Left lung (tissue), 10 donors: Measurements from ENCODE around the gene KIF26B. TPM values are rescaled to one million over a fixed set of nuclear protein-coding genes. Genes with fewer than 3 reads are reported as not detected.

Experiments used
- ATAC-seq: fragments of 200-7000 bp; cut with Tn5 transposase; one replicate; pipeline ENCODE4 v1.9.1; 2020; ENCODE audit warnings: moderate library complexity
- DNase-seq, 4 donors: peaks; one replicate each; pipeline ENCODE4 v3.0.0-alpha.2; 2013 to 2020
- H3K27ac ChIP-seq, 2 donors: fragments of 200-600 bp; sonication (generic) in 1 of 2; one replicate each; pipeline versions ENCODE4 v1.5.0 to v1.8.0; 2020 to 2021
- H3K27me3 ChIP-seq, 2 donors: fragments of 200-600 bp; sonication (generic) in 1 of 2; one replicate each; pipeline versions ENCODE4 v1.5.0 to v1.8.0; 2020 to 2021
- H3K36me3 ChIP-seq, 2 donors: fragments of 200-600 bp; sonication (generic) in 1 of 2; one replicate each; pipeline versions ENCODE4 v1.5.0 to v1.8.0; 2020 to 2021
- H3K4me1 ChIP-seq, 2 donors: fragments of 200-600 bp; one replicate each; pipeline ENCODE4 v1.8.0; 2021
- H3K4me3 ChIP-seq, 2 donors: fragments of 200-600 bp; sonication (generic) in 1 of 2; one replicate each; pipeline versions ENCODE4 v1.5.0 to v1.8.0; 2020 to 2021; ENCODE audit warnings: mild to moderate bottlenecking in 1 of 2
- H3K9me3 ChIP-seq, 2 donors: fragments of 200-600 bp; sonication (generic) in 1 of 2; one replicate each; pipeline versions ENCODE4 v1.5.0 to v1.8.0; 2020 to 2021
- CTCF ChIP-seq, 2 donors: fragments of 200-600 bp; sonication (generic) in 1 of 2; IDR thresholded peaks; one replicate each; pipeline versions ENCODE4 v1.5.0 to v1.8.0; 2021; ENCODE audit warnings: antibody characterized with exemption in 2 of 2
- intact Hi-C, 2 donors: fragments of 100-400 bp; cut with DNase I; formaldehyde crosslinking; loops; one replicate each; pipeline versions ENCODE4 v1.11.2 to v1.14.2; 2022
- polyA plus RNA-seq, 6 donors: library from polyadenylated mRNA; unstranded; fragments of 120-200 nt; gene quantifications; one replicate each; pipeline ENCODE4 v1.2.1, GENCODE V29; 2013; ENCODE audit not compliant: insufficient read length in 6 of 6
- total RNA-seq, 2 donors: library from RNA; stranded (reverse); fragmentation: NEBNext Ultra II Directional; extraction: Animal tissue kit (Norgen Biotek cat#: 25700); gene quantifications; one replicate each; pipeline ENCODE4 v1.2.1, GENCODE V29; 2021
- donor health status: DM: no; HTN: yes; CAD: no.
- donor health status: DM: no; HTN: no; CAD: no.

Gene KIF26B
- total and polyA plus RNA-seq, 8 donors, result 3.9 to 28.3 (median 6.5) TPM

- no peak for TF ChIP-seq CTCF (IDR thresholded peaks at IDR 0.05)
- no peak overlapping the region for H3K27ac ChIP-seq
- no peaks in the 10 kb centered on the region for H3K36me3 ChIP-seq
- ATAC-seq (no peak), DNase-seq (no peak)
- intact Hi-C loops, result no loop called here
- H3K4me3 ChIP-seq, result no peak overlapping the region
- H3K9me3 ChIP-seq, result no peaks in the 10 kb centered on the region
- H3K27me3 ChIP-seq, result no peaks in the 10 kb centered on the region
- peaks cover 0 to 6% of the 10 kb centered on the region in 2 donors for H3K4me1 ChIP-seq
Observed at GRCh38 chr1:245608271-245608670, 453.5 kb downstream of the KIF26B start.

- Histone ChIP-seq H3K4me1 (peaks cover 0 to 6% of the 10 kb centered on the region in 2 donors), H3K36me3 (no peaks in the 10 kb centered on the region), H3K27me3 (no peaks in the 10 kb centered on the region), H3K4me3 (no peak overlapping the region), H3K9me3 (no peaks in the 10 kb centered on the region), H3K27ac (no peak overlapping the region)
- intact Hi-C loops, result no loop called here
- TF ChIP-seq CTCF (IDR thresholded peaks at IDR 0.05), result no peak
- DNase-seq (no peak), ATAC-seq (no peak)
Observed at GRCh38 chr1:245609354-245610150, 454.8 kb downstream of the KIF26B start.

- Histone ChIP-seq H3K4me3 (no peak overlapping the region), H3K27ac (no peak overlapping the region), H3K36me3 (no peaks in the 10 kb centered on the region), H3K4me1 (no peaks in the 10 kb centered on the region), H3K9me3 (no peaks in the 10 kb centered on the region), H3K27me3 (no peaks in the 10 kb centered on the region)
- intact Hi-C loops, result no loop called here
- DNase-seq (no peak), ATAC-seq (no peak)
- no peak for TF ChIP-seq CTCF (IDR thresholded peaks at IDR 0.05)
Observed at GRCh38 chr1:245611251-245611650, 456.5 kb downstream of the KIF26B start.

- no peak overlapping the region for H3K4me3 ChIP-seq
- no peaks in the 10 kb centered on the region for H3K9me3 ChIP-seq
- intact Hi-C loops, result no loop called here
- no peak for TF ChIP-seq CTCF (IDR thresholded peaks at IDR 0.05)
- DNase-seq (peak in 1 of 4 donors; percentile 47), ATAC-seq (no peak)
- H3K27ac ChIP-seq, result no peak overlapping the region
- H3K27me3 ChIP-seq, result no peaks in the 10 kb centered on the region
- H3K4me1 ChIP-seq, result no peaks in the 10 kb centered on the region
- no peaks in the 10 kb centered on the region for H3K36me3 ChIP-seq
Observed at GRCh38 chr1:245614476-245614875, 459.7 kb downstream of the KIF26B start.

- Histone ChIP-seq H3K4me3 (no peak overlapping the region), H3K27ac (no peak overlapping the region), H3K36me3 (no peaks in the 10 kb centered on the region), H3K9me3 (no peaks in the 10 kb centered on the region), H3K27me3 (no peaks in the 10 kb centered on the region), H3K4me1 (no peaks in the 10 kb centered on the region)
- DNase-seq (no peak), ATAC-seq (no peak)
- intact Hi-C loops, result no loop called here
- TF ChIP-seq CTCF (IDR thresholded peaks at IDR 0.05), result no peak
Observed at GRCh38 chr1:245615001-245615400, 460.2 kb downstream of the KIF26B start.
